ENCODE measurements around the gene FMN2.

Gene FMN2

GRCh38 chr1:240068961-240069360 lies 22.7 kb upstream of the FMN2 start:
- H3K27ac ChIP-seq = no peak overlapping the region
- no peak for TF ChIP-seq ZFX (IDR thresholded peaks at IDR 0.05; ENCODE audit: borderline replicate concordance)
- no peak for TF ChIP-seq CTCF (IDR thresholded peaks at IDR 0.05)

- no peak overlapping the region for H3K27ac ChIP-seq
- TF ChIP-seq ZFX (IDR thresholded peaks at IDR 0.05; ENCODE audit: borderline replicate concordance) (no peak), CTCF (IDR thresholded peaks at IDR 0.05) (no peak)
Measured at GRCh38 chr1:240070188-240070587, 21.5 kb upstream of the FMN2 start.

GRCh38 chr1:240073097-240073496 lies 18.6 kb upstream of the FMN2 start:
- no peak for TF ChIP-seq ZFX (IDR thresholded peaks at IDR 0.05; ENCODE audit: borderline replicate concordance)
- no peak for TF ChIP-seq CTCF (IDR thresholded peaks at IDR 0.05)

GRCh38 chr1:240074422-240074821 lies 17.3 kb upstream of the FMN2 start:
- H3K27ac ChIP-seq = no peak overlapping the region
- TF ChIP-seq CTCF (IDR thresholded peaks at IDR 0.05) (no peak), ZFX (IDR thresholded peaks at IDR 0.05; ENCODE audit: borderline replicate concordance) (no peak)

More at GRCh38 chr1:240073097-240073496, 18.6 kb upstream of the FMN2 start:
- H3K27ac ChIP-seq = no peak overlapping the region

GRCh38 chr1:240074908-240075307 lies 16.8 kb upstream of the FMN2 start:
- TF ChIP-seq CTCF (IDR thresholded peaks at IDR 0.05) (no peak), ZFX (IDR thresholded peaks at IDR 0.05; ENCODE audit: borderline replicate concordance) (no peak)
- H3K27ac ChIP-seq = no peak overlapping the region

- H3K27ac ChIP-seq = no peak overlapping the region
- no peak for TF ChIP-seq ZFX (IDR thresholded peaks at IDR 0.05; ENCODE audit: borderline replicate concordance)
- no peak for TF ChIP-seq CTCF (IDR thresholded peaks at IDR 0.05)
Measured at GRCh38 chr1:240084337-240084736, 7.3 kb upstream of the FMN2 start.

- no peak overlapping the region for H3K27ac ChIP-seq
- TF ChIP-seq ZFX (IDR thresholded peaks at IDR 0.05; ENCODE audit: borderline replicate concordance) (no peak), CTCF (IDR thresholded peaks at IDR 0.05) (no peak)
Measured at GRCh38 chr1:240084749-240085148, 6.9 kb upstream of the FMN2 start.
